ENCODE results near the gene TRAPPC2. TPM values are rescaled to one million over a fixed set of nuclear protein-coding genes. Genes with fewer than 3 reads are reported as not detected.

The TRAPPC2 gene
- total RNA-seq, 1 experiment from 2014 or later: 11.4 TPM

GRCh38 chrX:13669246-13669737, 65.1 kb downstream of the TRAPPC2 start:
- POLR2A ChIA-PET: no interaction called here
- intact Hi-C loops (cut with micrococcal nuclease; ENCODE audit: unreplicated experiment): no loop called here

GRCh38 chrX:13667919-13668318, 66.5 kb downstream of the TRAPPC2 start:
- Histone ChIP-seq H3K27me3 (ENCODE audit: control insufficient read depth, insufficient read depth, low read length) (no peaks in the 10 kb centered on the region), H3K4me1 (ENCODE audit: control insufficient read depth, insufficient read depth, low read length) (no peaks in the 10 kb centered on the region), H3K36me3 (ENCODE audit: control insufficient read depth, insufficient read depth, low read length) (no peaks in the 10 kb centered on the region), H3K27ac (ENCODE audit: low read length) (no peak overlapping the region), H3K9me3 (ENCODE audit: control insufficient read depth, insufficient read depth, low read depth, low read length) (no peaks in the 10 kb centered on the region), H3K4me3 (ENCODE audit: low read depth in 2 of 2, low read length in 2 of 2) (no peak overlapping the region)
- TF ChIP-seq TCF7L2 (IDR thresholded peaks at IDR 0.05; ENCODE audit: low read depth, low read length): no peak
- no peak for TF ChIP-seq CTCF (IDR thresholded peaks at IDR 0.05)
- no peak for TF ChIP-seq POLR2AphosphoS5 (IDR thresholded peaks at IDR 0.05; ENCODE audit: low read depth, low read length)
- TF ChIP-seq SIN3A (IDR thresholded peaks at IDR 0.05; ENCODE audit: borderline replicate concordance, insufficient read depth, low read depth, low read length): no peak
- TF ChIP-seq REST (IDR thresholded peaks at IDR 0.05; ENCODE audit: insufficient read depth in 1 of 2, low read depth in 2 of 2, low read length in 1 of 2): no peak
- intact Hi-C loops (cut with micrococcal nuclease; ENCODE audit: unreplicated experiment) (no loop called here), in situ Hi-C loops (cut with HindIII; ENCODE audit: low pct_unique_long_range_greater_than_20kb, low sequenced_read_pairs) (no loop called here)
- ChIA-PET POLR2A (interaction anchor here (0.6 kb wide), 1 partner anchor 108 kb away, joined by 3 read pairs; no protein-coding TSS in a partner anchor), CTCF (no interaction called here)
- no peak; the same call in 1 of the 2 replicates for ATAC-seq
- DNase-seq (ENCODE audit: low read depth, low spot score): no peak
- BruUV-seq (replicated peaks): no TSS peak

More at GRCh38 chrX:13669246-13669737, 65.1 kb downstream of the TRAPPC2 start:
- no peaks in the 10 kb centered on the region for H3K27me3 ChIP-seq (ENCODE audit: control insufficient read depth, insufficient read depth, low read length)
- no peaks in the 10 kb centered on the region for H3K36me3 ChIP-seq (ENCODE audit: control insufficient read depth, insufficient read depth, low read length)
- H3K4me3 ChIP-seq (ENCODE audit: low read depth in 2 of 2, low read length in 2 of 2): peak overlapping the region in 1 of 2 experiments; percentile 6; a peak in 1 of 4 replicates
- TF ChIP-seq POLR2AphosphoS5 (IDR thresholded peaks at IDR 0.05; ENCODE audit: low read depth, low read length) (no peak), SIN3A (IDR thresholded peaks at IDR 0.05; ENCODE audit: borderline replicate concordance, insufficient read depth, low read depth, low read length) (no peak), TCF7L2 (IDR thresholded peaks at IDR 0.05; ENCODE audit: low read depth, low read length) (no peak), REST (IDR thresholded peaks at IDR 0.05; ENCODE audit: insufficient read depth in 1 of 2, low read depth in 2 of 2, low read length in 1 of 2) (no peak), CTCF (IDR thresholded peaks at IDR 0.05) (no peak)
- no peaks in the 10 kb centered on the region for H3K9me3 ChIP-seq (ENCODE audit: control insufficient read depth, insufficient read depth, low read depth, low read length)
- H3K27ac ChIP-seq (ENCODE audit: low read length): no peak overlapping the region
- no peaks in the 10 kb centered on the region for H3K4me1 ChIP-seq (ENCODE audit: control insufficient read depth, insufficient read depth, low read length)
- BruUV-seq (replicated peaks): no TSS peak
- DNase-seq (ENCODE audit: low read depth, low spot score) (no peak), ATAC-seq (peak; percentile 60)
- CTCF ChIA-PET: no interaction called here
- in situ Hi-C loops (cut with HindIII; ENCODE audit: low pct_unique_long_range_greater_than_20kb, low sequenced_read_pairs): no loop called here

All from Panc1 (cell line).